Measurements from ENCODE around the gene ZNF578.

DNA sequence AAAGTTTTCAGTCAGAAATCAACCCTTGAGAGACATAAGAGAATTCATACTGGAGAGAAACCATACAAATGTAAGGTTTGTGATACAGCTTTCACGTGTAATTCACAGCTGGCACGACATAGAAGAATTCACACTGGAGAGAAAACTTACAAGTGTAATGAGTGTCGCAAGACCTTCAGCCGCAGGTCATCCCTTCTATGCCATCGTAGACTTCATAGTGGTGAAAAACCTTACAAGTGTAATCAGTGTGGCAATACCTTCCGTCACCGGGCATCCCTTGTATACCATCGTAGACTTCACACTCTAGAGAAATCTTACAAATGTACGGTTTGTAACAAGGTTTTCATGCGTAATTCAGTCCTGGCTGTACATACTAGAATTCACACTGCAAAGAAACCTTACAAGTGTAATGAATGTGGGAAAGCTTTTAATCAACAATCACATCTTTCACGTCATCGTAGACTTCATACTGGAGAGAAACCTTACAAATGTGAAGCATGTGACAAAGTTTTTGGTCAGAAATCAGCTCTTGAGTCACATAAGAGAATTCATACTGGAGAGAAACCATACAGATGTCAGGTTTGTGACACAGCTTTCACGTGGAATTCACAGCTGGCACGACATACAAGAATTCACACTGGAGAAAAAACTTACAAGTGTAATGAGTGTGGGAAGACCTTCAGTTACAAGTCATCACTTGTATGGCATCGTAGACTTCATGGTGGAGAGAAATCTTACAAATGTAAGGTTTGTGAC, 101.0 kb downstream of the ZNF578 start:
- TF ChIP-seq EZH2 (IDR thresholded peaks at IDR 0.05; ENCODE audit: low read length, missing control alignments): no peak
- TF ChIP-seq, protein P1, sequence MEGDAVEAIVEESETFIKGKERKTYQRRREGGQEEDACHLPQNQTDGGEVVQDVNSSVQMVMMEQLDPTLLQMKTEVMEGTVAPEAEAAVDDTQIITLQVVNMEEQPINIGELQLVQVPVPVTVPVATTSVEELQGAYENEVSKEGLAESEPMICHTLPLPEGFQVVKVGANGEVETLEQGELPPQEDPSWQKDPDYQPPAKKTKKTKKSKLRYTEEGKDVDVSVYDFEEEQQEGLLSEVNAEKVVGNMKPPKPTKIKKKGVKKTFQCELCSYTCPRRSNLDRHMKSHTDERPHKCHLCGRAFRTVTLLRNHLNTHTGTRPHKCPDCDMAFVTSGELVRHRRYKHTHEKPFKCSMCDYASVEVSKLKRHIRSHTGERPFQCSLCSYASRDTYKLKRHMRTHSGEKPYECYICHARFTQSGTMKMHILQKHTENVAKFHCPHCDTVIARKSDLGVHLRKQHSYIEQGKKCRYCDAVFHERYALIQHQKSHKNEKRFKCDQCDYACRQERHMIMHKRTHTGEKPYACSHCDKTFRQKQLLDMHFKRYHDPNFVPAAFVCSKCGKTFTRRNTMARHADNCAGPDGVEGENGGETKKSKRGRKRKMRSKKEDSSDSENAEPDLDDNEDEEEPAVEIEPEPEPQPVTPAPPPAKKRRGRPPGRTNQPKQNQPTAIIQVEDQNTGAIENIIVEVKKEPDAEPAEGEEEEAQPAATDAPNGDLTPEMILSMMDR (conservative IDR thresholded peaks at IDR 0.05 in 1 of 2, IDR thresholded peaks at IDR 0.05 in 1 of 2; ENCODE audit: low read depth in 1 of 2, low read length in 2 of 2): no peak
